HepG2 (cell line): ENCODE results near the gene SPART. TPM values are rescaled to one million over a fixed set of nuclear protein-coding genes. Genes with fewer than 3 reads are reported as not detected.

Source experiments
- ATF4 ChIP-seq, 2 experiments: fragments of 450-650 bp in 1 of 2; sonication (generic) in 1 of 2; formaldehyde crosslinking; IDR thresholded peaks; 2 replicates each; pipeline versions ENCODE4 v1.5.0 to v1.8.0; 2020 to 2022; ENCODE audit warnings: mild to moderate bottlenecking in 1 of 2, missing genetic modification reagents in 1 of 2
- DMAP1 ChIP-seq: IDR thresholded peaks from 2 replicates; pipeline ENCODE4 v1.6.1; 2016
- HINFP ChIP-seq: sonication (generic); formaldehyde crosslinking; IDR thresholded peaks from 2 replicates; pipeline ENCODE4 v1.4.0; 2020; ENCODE audit warnings: low read depth, mild to moderate bottlenecking, missing genetic modification reagents
- JUNB ChIP-seq: sonication (generic); formaldehyde crosslinking; IDR thresholded peaks from 2 replicates; pipeline ENCODE4 v1.8.0; 2022; ENCODE audit warnings: missing genetic modification reagents, mild to moderate bottlenecking, borderline replicate concordance
- KLF9 ChIP-seq: IDR thresholded peaks from 2 replicates; pipeline ENCODE4 v1.6.1; 2016; ENCODE audit warnings: low read depth
- PBX3 ChIP-seq: sonication (generic); formaldehyde crosslinking; IDR thresholded peaks from 2 replicates; pipeline ENCODE4 v1.8.1; 2023; ENCODE audit warnings: missing genetic modification reagents, inconsistent platforms, borderline replicate concordance
- PHF20 ChIP-seq: sonication (generic); formaldehyde crosslinking; IDR thresholded peaks from 2 replicates; pipeline ENCODE4 v1.5.0; 2020; ENCODE audit warnings: mild to moderate bottlenecking, missing genetic modification reagents
- REL ChIP-seq: sonication (generic); formaldehyde crosslinking; conservative IDR thresholded peaks from 2 replicates; pipeline ENCODE4 v1.8.0; 2022; ENCODE audit warnings: mild to moderate bottlenecking, missing genetic modification reagents, moderate library complexity
- ZNF574 ChIP-seq: sonication (generic); formaldehyde crosslinking; IDR thresholded peaks from 2 replicates; pipeline ENCODE4 v1.4.0; 2020; ENCODE audit warnings: missing genetic modification reagents
- polyA plus RNA-seq, 8 experiments: library from polyadenylated mRNA; depleted of rRNA in 3 of 8; stranded (reverse) in 7 of 8; unstranded in 1 of 8; fragments of >200 nt; fragmentation: Illumina TruSeq in 4 of 8; extraction: Trizol in 4 of 8; gene quantifications; 2 replicates each; pipeline versions ENCODE4 v1.2.1 to v1.2.3, GENCODE V29; 2011 to 2016; ENCODE audit warnings: low read depth in 4 of 8, missing spikeins in 1 of 8, mixed read lengths in 1 of 8; ENCODE audit not compliant: insufficient read depth in 1 of 8
- total RNA-seq, 5 experiments: library from RNA; depleted of rRNA; stranded (reverse); fragments of >200 nt; fragmentation: Illumina TruSeq; extraction: Trizol; gene quantifications; 2 replicates each; pipeline ENCODE4 v1.2.3, GENCODE V29; 2016; ENCODE audit warnings: low read depth in 1 of 5
- TF ChIP-seq, protein P1 (sequence below): sonication (generic); formaldehyde crosslinking; IDR thresholded peaks from one replicate; pipeline ENCODE4 v1.5.1; 2020; ENCODE audit warnings: mild to moderate bottlenecking, missing genetic modification reagents; ENCODE audit errors: not compliant biosample characterization

SPART gene
- total and polyA plus RNA-seq, 2 of the 13 experiments (the other 11 are each of a cell fraction or from before 2014, with no cell fraction given) = 8.9 to 28.8 TPM

DNA sequence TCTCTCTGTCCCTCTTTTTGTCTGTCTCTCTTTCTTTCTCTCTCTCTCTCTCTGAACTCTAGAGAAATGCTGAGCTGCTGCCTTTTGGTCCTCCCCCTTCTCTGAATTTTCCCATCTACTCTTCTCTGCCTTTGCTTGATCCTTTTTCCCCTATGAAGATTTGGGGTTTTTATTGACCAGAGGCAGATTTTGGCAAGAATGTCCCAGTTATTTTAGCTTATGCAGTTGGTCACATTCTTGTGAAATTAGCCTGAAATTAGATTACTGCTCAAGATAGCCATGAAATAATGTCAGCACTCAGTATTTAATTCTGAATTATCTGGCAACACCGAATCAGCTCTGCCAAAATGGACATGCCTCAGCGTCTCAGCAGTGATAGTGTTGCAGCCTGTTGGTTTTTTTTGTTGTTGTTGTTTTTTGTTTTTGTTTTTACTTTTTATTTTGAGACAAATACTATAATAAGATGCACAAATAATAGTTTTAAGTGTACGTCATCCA lies 17.2 kb upstream of the SPART start (continued):
- TF ChIP-seq, protein P1, sequence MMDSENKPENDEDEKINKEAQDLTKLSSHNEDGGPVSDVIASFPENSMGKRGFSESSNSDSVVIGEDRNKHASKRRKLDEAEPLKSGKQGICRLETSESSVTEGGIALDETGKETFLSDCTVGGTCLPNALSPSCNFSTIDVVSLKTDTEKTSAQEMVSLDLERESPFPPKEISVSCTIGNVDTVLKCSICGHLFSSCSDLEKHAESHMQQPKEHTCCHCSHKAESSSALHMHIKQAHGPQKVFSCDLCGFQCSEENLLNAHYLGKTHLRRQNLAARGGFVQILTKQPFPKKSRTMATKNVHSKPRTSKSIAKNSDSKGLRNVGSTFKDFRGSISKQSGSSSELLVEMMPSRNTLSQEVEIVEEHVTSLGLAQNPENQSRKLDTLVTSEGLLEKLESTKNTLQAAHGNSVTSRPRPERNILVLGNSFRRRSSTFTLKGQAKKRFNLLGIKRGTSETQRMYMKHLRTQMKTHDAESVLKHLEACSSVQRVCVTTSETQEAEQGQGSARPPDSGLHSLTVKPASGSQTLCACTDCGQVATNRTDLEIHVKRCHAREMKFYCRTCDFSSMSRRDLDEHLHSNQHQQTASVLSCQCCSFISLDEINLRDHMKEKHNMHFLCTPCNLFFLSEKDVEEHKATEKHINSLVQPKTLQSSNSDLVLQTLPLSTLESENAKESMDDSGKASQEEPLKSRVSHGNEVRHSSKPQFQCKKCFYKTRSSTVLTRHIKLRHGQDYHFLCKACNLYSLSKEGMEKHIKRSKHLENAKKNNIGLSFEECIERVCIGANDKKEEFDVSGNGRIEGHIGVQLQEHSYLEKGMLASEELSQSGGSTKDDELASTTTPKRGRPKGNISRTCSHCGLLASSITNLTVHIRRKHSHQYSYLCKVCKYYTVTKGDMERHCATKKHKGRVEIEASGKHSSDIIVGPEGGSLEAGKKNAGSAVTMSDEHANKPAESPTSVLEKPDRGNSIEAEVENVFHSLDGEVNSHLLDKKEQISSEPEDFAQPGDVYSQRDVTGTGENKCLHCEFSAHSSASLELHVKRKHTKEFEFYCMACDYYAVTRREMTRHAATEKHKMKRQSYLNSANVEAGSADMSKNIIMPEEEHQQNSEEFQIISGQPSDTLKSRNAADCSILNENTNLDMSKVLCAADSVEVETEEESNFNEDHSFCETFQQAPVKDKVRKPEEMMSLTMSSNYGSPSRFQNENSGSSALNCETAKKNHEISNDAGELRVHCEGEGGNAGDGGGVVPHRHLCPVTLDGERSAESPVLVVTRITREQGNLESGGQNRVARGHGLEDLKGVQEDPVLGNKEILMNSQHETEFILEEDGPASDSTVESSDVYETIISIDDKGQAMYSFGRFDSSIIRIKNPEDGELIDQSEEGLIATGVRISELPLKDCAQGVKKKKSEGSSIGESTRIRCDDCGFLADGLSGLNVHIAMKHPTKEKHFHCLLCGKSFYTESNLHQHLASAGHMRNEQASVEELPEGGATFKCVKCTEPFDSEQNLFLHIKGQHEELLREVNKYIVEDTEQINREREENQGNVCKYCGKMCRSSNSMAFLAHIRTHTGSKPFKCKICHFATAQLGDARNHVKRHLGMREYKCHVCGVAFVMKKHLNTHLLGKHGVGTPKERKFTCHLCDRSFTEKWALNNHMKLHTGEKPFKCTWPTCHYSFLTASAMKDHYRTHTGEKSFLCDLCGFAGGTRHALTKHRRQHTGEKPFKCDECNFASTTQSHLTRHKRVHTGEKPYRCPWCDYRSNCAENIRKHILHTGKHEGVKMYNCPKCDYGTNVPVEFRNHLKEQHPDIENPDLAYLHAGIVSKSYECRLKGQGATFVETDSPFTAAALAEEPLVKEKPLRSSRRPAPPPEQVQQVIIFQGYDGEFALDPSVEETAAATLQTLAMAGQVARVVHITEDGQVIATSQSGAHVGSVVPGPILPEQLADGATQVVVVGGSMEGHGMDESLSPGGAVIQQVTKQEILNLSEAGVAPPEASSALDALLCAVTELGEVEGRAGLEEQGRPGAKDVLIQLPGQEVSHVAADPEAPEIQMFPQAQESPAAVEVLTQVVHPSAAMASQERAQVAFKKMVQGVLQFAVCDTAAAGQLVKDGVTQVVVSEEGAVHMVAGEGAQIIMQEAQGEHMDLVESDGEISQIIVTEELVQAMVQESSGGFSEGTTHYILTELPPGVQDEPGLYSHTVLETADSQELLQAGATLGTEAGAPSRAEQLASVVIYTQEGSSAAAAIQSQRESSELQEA (CRISPR knock-in tag) = no peak
- no peak for TF ChIP-seq JUNB (CRISPR knock-in tag)
- TF ChIP-seq REL (CRISPR knock-in tag) = no peak
- no peak for TF ChIP-seq KLF9
- TF ChIP-seq ZNF574 = no peak
- TF ChIP-seq PBX3 (CRISPR knock-in tag) = no peak
- no peak for TF ChIP-seq PHF20 (CRISPR knock-in tag)
- TF ChIP-seq ATF4 (CRISPR knock-in tag; IDR thresholded peaks at IDR 0.05) = no peak
- no peak for TF ChIP-seq DMAP1 (CRISPR knock-in tag)
- TF ChIP-seq HINFP (CRISPR knock-in tag) = no peak
- TF ChIP-seq, all 625 proteins: peak for 0
